H1 (cell line): ENCODE measurements around the gene CRYGN. TPM values are rescaled to one million over a fixed set of nuclear protein-coding genes. Genes with fewer than 3 reads are reported as not detected.

Source experiments
- BRCA1 ChIP-seq: IDR thresholded peaks from 2 replicates; pipeline ENCODE4 v1.6.1; 2012; ENCODE audit warnings: low read depth, low read length, improper control_type of control experiment
- CTCF ChIP-seq, 3 experiments: IDR thresholded peaks; 1 replicate in 2 of 3; 2 replicates in 1 of 3; pipeline versions ENCODE4 v1.5.1 to v1.6.1; 2011; ENCODE audit warnings: low read length in 3 of 3, mild to moderate bottlenecking in 3 of 3, inconsistent platforms in 2 of 3, low read depth in 1 of 3, moderate library complexity in 1 of 3; ENCODE audit not compliant: insufficient read depth in 1 of 3; ENCODE audit errors: control extremely low read depth in 1 of 3
- GABPA ChIP-seq: IDR thresholded peaks from 2 replicates; pipeline ENCODE4 v1.6.1; 2011; ENCODE audit warnings: mild to moderate bottlenecking, low read length, moderate library complexity, borderline replicate concordance; ENCODE audit not compliant: insufficient read depth
- JUND ChIP-seq: IDR thresholded peaks from 2 replicates; pipeline ENCODE4 v1.6.1; 2011; ENCODE audit warnings: mild to moderate bottlenecking, improper control_type of control experiment, low read length
- NANOG ChIP-seq: IDR thresholded peaks from 2 replicates; pipeline ENCODE4 v1.6.1; 2011; ENCODE audit warnings: low read length, low read depth, mild to moderate bottlenecking, inconsistent platforms; ENCODE audit not compliant: insufficient read depth, poor library complexity, severe bottlenecking
- NRF1 ChIP-seq: IDR thresholded peaks from 2 replicates; pipeline ENCODE4 v1.6.1; 2011; ENCODE audit warnings: mild to moderate bottlenecking, low read depth, low read length, improper control_type of control experiment
- polyA plus RNA-seq, 7 experiments: library from polyadenylated mRNA; depleted of rRNA in 3 of 7; stranded (reverse) in 5 of 7; unstranded in 2 of 7; fragments of >200 nt in 5 of 7; fragments of 200-250 nt in 2 of 7; gene quantifications; 1 replicate in 5 of 7; 2 replicates in 1 of 7; 4 replicates in 1 of 7; pipeline versions ENCODE4 v1.2.1 to v1.2.3, GENCODE V29; 2011 to 2013; ENCODE audit warnings: missing spikeins in 2 of 7, mixed read lengths in 2 of 7
- total RNA-seq: library from RNA; stranded (reverse); fragmentation: NEBNext Ultra II Directional; extraction: Animal tissue kit (Norgen Biotek cat#: 25700); gene quantifications from 2 replicates; pipeline ENCODE4 v1.2.1, GENCODE V29; 2021

The CRYGN gene
- total and polyA plus RNA-seq, 2 of the 8 experiments (the other 6 are each of a cell fraction or from before 2014, with no cell fraction given): 0.98 to 1.6 TPM

- TF ChIP-seq CTCF (IDR thresholded peaks at IDR 0.05; ENCODE audit: control extremely low read depth in 1 of 3, insufficient read depth in 1 of 3, low read depth in 1 of 3, low read length in 3 of 3): no peak
- TF ChIP-seq GABPA: no peak
- no peak for TF ChIP-seq BRCA1
- TF ChIP-seq JUND: no peak
- no peak for TF ChIP-seq NRF1
- TF ChIP-seq NANOG: no peak
Measured at GRCh38 chr7:151385626-151386300, 54.2 kb downstream of the CRYGN start (continued).
